Hepatic stellate cell (primary cell): Measurements from ENCODE around the gene SRSF6.
"Not testable (repeated sequence)": the region's sequence is repeated elsewhere in the genome, so short reads cannot be mapped to it uniquely, and the experiment has no call there.

Experiments used
- DNase-seq: peaks from one replicate; pipeline ENCODE4 v3.0.0; 2011; ENCODE audit warnings: low spot score

The SRSF6 gene

DNA sequence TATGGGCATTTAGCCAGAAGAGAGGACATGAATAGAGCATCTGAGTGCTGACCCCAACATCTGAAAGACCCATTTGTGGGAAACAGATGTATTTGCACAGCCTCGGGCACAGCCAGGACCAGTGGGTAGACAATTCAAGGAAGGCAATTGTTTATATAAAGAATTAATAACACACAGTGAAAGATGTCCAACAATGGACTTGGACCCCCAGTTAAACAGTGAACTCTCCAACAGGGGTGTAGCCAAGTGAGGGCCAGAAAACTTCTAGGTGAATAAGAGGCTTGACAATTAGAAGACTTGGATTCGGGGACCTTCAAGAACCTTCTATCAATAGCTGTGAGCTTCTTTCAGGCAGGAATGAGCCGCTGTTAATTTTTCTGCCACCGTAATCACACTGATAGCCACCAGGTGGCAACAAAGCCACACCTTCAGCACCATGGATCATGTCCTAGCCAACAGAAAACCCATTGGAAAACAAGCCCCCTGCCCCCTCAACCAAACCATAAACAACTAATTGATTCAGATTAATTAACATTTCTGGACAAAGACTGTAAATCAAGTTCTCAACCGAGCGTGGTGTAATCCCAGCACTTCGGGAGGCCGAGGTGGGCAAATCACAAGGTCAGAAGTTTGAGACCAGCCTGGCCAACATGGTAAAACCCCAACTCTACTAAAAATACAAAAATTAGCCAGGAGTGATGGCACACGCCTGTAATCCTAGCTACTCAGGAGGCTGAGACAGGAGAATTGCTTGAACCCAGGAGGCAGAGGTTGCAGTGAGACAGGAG, 8.8 kb upstream of the SRSF6 start:
- DNase-seq = peak; percentile 36

DNA sequence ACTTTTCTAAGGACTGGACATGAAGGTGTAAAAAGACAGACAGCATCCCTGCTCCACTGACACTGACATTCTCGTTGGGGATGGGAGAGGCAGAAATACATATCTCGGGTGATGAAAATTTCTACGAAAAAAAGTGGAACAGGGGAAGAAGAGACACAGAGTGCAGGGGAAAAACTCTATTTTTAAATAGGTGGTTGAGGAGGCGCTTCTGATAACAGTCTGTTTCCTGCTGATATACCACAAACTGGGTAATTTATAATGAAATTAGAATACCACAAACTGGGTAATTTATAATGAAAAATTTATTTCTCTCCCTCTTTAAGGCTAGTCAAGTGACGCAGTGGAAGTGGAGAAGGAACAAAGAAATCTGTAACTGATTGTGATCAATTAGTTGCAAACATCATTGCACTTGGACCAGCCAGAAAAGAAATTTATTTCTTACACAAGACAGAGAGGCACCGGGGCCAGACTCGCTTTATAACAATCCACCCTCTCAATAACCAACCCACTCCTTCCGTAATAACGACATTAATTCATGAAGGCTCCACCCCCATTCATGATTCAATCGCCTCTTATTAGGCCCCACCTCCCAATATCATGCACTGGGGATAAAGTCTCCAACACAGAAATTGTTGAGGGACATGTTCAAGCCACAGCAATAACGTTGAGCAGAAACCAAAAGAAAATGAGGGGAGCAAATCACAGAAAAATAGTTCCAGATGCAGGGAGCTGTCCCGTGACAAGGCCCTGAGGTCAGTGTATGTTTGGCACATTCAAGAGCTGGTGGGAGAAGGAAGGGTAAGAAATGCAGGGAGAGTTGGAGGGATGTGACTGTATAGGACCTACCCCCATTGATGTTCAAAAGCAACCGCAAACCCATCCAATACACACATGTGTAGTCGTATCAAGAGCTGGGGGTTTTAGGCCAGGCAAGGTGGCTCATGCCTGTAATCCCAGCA, 6.6 kb upstream of the SRSF6 start:
- no peak for DNase-seq

DNA sequence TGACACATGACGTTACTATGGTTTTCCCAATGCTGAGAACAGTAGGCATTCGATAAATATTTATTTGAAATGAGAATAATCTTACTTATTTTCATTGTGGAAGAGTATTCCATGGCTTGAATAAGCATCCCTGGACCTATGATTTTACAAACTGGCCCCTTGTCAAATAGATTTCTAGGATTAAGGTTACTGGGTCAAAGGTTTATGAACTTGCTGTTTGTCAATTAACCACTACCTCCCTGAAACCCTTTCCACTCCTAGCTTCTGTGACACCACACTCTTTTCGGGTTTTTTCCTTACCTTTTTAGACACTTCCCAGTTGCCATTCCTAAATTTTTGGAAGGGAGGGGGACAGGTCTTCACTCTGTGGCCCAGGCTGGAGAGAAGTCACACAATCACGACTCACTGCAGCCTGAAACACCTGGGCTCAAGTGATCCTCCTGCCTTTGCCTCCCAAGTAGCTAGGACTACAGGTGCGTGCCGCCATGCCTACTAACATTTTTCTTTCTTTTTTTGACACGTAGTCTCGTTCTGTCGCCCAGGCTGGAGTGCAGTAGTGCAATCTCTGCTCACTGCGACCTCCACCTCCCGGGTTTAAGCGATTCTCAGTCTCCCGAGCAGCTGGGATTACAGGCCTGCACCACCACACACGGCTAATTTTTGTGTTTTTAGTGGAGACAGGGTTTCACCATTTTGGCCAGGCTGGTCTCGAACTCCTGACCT, 5.1 kb upstream of the SRSF6 start:
- no peak for DNase-seq

DNA sequence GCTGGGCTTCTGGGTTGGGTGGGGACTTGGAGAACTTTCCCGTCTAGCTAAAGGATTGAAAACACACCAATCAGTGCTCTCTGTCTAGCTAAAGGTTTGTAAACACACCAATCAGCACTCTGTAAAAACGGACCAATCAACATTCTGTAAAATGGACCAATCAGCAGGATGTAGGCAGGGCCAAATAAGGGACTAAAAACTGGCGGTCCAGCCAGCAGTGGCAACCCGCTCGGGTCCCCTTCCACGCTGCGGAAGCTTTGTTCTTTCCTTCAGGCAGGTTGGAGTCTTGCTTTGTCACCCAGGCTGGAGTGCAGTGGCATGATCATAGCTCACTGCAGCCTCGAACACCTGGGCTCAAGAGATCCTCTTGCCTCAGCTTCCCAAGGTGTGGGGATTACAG, 1.4 kb upstream of the SRSF6 start:
- not testable (repeated sequence) for DNase-seq

DNA sequence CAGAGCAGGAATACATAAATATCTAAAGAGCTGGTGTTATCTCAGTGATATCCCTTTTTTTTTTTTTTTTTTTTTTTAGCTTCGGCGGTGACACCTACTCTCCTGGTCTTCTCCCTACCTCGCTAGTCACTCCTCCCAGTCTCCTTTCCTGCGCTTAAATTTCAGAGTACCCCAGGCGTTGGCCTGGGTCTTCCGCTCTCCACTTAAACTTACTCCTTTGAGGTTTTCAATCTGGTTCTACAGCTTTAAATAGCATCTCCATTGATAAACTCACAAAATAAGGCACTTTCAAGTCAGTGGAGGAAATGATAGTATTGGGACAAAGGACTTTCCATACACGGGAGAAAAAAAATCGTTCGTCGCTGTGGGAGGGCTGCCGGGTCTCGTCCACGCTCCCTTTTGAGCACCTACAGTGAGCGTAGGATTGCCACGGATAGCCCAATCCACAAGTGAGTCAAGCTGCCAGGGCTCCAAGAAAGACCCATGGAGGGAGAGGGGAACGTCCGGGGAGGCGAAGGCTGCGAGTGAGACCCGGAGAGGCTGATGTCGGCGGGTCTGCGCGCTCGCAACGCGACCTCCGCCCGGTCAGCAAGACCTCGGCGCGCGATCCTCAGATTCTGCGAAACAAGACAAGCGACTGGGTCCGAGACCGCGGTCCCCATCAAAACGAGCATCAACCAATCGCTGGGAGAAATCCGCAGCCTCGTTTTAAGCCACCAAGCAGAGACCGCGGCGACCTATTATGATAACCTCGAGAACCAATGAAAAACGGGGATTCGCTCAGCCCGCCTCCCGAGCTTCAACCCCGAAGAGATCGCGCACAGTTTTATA, 672 bp upstream of the SRSF6 start:
- DNase-seq = peak; percentile 95

DNA sequence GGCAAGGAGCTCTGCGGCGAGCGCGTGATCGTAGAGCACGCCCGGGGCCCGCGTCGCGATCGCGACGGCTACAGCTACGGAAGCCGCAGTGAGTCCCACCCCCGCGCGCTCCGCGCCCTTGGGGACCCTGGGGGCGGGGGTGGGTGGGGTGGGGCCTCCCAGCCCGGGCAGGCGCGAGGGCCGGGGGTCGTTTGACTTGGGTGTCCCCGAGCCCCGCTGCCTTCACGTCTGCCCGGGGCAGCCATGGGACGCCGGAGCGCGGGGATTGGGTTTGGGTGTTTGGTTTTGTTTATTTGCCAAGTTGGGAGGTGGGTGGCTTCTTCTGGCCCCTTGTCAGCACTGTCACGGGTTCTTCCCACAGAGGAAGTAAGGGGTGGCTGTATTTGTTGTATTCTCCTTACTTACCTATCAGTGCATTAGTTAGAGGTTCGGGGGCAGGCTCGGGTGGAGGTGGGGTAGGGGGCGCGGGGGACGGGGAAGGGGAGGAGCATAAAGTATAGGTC, 777 bp downstream of the SRSF6 start:
- no peak for DNase-seq

DNA sequence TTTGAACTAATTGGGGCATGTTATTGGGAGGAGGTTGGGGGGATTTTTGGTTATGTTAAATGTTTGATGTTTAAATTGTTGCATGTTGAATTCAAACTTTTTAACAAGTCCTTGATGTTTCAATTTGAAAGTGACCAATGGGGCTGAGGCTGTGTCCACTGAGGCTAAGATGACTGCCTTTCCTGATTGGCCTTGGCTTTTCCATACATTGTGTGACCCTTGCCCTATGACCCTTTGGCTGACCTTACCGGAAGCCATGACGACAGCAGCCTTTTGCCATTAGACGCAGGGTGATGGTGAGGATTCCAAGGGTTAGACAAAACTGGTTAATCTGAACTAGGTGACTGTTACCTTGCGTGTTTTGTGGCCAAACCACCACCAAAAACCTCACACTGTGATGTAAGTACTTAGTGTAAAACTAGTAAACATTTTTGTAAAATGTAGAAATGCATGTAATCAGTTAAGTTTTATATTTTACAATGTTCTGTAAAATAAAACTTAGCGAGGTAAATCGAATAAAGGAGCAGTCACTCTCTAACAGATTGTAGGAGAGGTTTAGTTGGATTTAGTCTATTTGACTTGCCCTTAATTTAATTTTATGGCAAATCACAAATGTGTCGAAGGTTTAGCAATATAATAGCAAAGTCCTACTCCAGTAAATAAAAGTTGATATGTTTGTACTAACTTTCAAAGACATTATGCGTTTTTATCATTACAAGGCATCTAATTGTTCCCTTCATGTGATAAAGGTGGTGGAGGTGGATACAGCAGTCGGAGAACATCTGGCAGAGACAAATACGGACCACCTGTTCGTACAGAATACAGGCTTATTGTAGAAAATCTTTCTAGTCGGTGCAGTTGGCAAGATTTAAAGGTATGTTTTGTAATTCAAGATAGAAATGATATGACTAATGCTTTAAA, 1.6 kb downstream of the SRSF6 start:
- DNase-seq = no peak

DNA sequence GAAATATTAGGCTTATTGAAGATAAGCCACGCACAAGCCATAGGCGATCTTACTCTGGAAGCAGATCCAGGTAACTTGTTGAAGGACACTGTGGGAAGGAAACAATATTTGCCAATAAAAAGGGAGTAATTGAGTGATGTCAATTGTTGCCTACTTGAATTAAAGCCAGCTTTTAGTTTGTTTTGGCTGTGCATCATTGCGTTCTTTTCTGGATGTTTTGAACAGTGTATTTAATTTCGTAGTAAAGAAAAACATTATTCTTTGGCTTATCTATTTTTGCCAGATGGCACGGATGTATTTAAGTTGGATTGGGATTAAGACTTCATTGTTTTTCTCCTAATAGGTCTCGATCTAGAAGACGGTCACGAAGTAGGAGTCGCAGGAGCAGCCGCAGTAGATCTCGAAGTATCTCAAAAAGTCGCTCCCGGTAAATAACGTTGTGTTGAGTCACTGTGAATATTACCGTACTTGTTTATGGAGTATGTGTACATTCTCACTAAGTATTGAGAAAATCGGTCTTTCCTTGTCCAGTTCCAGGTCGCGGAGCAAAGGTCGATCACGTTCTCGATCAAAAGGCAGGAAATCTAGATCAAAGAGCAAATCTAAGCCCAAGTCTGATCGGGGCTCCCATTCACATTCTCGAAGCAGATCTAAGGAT, 2.6 kb downstream of the SRSF6 start:
- DNase-seq = no peak

DNA sequence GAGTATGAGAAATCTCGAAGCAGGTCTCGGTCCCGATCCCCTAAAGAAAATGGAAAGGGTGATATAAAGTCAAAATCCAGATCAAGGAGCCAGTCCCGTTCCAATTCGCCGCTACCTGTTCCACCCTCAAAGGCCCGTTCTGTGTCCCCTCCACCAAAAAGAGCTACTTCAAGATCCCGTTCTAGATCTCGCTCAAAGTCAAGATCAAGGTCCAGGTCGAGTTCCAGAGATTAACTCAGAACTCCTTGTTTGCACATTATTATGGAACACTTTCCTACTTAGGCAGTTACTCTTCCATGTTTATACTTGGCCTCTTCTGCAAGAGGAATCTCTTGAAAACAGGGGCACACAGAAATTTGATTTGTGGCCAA, 3.1 kb downstream of the SRSF6 start:
- DNase-seq = no peak

DNA sequence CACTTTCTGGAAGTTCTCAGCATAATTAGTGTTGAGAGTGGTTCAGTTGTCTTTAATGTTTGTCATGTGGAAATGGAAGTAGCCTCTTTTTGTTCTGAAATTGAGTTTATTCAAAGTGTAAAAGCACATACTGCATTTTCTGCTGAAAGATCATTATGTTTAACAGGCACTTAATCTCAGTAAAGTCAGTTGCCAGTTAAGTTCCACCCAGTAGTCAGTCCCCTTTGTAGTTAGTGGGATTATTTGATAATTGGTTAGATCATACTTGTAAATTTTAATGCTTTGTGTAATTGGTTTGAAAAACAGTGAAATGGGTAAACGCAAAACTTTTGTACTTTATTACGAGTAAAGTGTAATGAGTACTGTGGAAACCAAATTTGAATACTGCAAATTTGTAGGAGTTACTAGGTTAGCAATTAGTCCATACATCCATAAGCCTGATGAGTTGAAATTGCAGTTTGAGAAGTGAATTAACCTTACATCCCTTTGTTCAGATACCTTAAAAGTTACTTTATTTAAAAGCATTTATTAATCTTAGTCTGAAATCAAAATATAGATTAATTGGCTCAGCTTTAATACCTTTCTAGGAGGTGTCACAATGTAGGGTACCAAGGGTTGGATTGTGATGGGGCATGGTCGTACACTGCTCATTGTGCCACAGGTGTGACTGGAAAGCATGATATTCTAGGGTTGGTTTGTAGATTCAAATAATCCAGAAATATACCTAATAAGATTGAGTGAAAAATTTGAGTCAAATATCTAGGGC, 4.4 kb downstream of the SRSF6 start:
- no peak for DNase-seq

DNA sequence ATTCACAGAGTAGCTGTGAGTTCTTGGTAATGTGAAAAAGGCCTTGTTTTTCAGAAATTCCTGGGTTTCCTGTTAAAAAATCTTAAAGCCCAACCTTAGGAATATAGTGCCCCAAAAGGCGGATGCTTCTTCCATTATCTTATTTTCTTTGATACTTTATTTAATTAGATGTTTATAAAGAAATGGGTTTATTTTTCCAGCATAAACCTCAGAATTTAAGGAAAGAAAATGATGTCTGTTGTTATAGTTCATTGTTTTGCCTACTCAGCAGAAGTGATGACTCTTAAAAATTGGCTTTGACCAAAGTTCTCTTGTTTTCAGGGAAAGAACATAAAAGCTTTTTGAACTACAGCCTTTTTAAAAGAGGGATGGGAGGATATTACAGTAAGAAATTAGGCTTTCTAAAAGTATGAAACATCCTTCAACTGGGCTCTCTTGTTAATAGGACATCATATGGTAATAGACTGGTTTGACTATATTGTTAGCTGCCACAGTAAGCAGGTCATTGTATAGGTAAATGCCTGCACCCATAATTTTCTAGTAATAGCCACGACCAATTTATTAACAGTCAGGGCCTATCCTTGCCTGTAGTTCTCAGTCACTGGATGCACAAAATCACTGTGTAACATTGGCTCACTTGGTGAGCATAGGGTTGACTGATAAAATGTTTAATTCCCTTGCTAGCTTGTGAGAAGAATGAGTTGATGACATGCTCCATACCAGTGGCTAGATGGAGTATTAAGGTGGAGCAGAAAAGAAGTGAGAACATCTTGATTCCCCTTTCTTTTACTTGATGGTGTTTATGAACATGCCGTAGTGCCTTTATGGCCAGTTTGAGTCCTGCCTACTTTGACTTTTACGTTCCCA, 5.2 kb downstream of the SRSF6 start:
- DNase-seq = no peak

DNA sequence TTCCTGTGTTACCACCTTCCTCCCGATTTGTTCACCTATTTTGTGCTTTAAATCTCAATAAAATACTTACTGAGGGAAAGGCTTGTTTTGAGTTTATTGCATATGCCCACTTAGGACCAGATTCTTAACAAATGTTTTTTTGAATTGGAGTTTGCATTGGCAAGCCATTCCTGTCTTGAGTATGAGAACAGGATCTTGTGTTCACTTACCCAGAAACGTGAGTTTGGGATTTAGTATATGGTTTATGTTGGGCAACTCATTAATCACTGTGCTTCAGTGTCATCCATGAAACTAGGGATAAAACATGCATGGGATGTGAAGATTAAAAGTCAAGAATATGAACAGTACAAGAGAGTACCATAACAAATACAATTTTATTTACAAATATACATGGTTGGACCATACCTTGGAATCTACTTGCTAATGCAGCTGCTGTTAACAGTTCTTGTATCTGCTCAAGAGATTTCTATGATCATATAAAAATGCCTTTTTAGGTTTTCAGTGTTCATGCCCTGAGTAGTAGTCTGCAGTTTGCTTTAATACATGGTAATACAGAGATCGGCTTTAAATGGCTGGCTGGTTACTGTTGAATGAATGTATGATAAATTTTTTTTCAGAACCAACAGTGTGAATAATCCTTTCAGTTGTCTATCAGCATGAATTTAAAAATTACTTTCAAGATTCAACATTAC, 6.0 kb downstream of the SRSF6 start:
- no peak for DNase-seq

DNA sequence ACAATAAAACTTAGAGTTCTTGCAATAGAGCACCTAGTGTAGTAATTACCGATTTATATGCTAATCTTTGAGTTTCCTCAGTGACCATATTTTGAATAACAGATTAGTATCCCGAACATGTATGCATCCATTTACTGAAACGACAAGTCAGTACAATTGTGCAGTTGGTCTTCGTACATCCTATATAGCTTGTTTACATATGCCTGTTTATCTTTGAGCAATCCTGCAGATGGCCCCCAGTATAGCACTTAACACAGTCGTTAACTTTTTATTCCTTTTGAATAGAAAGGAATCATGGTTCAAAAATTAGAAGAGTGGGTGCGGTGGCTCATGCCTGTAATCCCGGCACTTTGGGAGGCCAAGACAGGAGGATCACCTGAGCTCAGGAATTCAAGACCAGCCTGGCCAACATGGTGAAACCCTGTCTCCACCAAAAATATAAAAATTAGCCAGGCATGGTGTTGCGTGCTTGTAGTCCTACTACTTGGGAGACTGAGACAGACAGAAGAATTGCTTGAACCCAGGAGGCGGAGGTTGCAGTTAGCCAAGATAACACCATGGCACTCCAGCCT, 6.6 kb downstream of the SRSF6 start:
- no peak for DNase-seq

DNA sequence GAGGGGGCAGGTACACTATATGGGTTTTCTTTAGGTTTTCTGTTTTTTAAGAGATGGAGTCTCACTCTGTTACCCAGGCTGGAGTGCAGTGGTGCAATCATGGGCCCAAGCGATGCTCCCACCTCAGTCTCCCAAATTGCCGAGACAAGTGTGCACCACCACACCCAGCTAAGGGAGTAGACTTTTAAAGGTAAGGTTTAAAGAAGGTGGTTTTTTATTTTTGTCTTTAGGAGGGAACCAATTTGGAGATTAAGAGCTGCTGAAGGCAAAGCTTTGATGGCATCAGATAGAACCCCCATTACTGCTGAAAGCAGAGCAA, 7.9 kb downstream of the SRSF6 start:
- no peak for DNase-seq

DNA sequence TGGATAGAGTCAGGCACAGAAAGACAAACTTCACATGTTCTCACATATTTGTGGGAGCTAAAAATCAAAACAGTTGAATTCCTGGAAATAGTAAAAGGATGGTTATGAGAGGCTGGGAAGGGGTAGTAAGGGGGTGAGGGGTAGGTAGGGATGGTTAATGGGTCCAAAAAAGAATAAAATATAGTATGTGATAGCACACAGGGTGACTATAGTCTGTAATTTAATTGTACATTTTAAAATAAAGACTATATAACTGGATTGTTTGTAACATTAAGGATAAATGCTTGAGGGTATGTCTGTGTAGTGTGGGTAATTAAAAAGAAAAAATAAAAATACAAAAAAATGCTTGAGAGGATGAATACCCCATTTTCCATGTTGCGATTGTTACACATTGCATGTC, 9.9 kb downstream of the SRSF6 start:
- no peak for DNase-seq

DNA sequence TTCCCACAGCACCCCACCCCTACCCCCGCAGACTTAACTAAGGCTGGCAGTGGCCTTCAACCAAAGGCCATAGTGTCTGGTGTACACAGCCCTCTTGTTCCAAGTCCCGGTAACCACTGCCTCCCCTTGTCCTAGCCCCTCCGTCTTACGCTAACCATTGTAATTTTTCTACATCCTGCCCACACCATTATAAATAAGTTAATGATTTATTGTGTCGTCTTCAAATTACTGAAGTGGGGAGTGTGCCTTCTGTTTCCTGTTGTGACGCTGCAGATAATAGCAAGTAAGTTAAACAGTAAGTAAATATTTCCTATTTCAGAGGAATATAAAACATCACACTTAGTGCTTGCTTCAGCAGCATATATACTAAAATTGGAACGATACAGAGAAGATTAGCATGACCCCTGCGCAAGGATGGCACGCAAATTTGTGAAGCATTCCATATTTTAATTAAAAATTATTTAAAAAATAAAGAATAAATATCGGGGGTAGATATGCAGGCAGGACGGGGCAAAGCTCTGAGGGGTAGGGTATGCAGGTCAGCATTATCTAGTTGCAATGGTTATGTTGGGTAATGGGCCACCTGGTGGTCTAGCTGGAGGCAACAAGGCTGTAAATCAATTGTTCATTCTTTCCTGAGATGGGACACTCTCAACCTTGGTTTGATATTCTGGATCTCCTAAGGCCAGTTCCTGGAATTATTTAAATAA, 15.1 kb downstream of the SRSF6 start:
- DNase-seq = no peak

DNA sequence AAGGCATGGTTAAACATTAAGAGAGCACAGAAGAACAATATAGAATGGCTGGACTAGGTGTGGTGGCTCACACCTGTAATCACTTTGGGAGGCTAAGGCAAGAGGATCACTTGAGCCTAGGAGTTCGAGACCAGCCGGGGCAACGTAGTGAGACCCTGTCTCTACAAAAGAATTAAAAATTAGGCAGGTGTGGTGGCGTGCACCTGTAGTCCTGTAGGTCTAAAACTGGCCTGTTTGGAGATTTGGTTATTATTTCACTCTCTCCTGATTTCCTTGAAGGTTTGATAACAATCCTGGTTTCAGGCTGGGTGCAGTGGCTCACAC, 15.6 kb downstream of the SRSF6 start:
- no peak for DNase-seq
